SU-DHL-6 (cell line): ENCODE results near the gene TMEM240.
"Not testable (repeated sequence)": the region's sequence is repeated elsewhere in the genome, so short reads cannot be mapped to it uniquely, and the experiment has no call there.

Source experiments
- CTCF ChIP-seq: fragments of 200-600 bp; sonication (generic); IDR thresholded peaks from one replicate; pipeline ENCODE4 v1.5.1; 2017; ENCODE audit warnings: antibody characterized with exemption, mild to moderate bottlenecking, low read length, moderate library complexity; ENCODE audit not compliant: insufficient read depth, poor library complexity, severe bottlenecking
- EZH2phosphoT487 ChIP-seq: fragments of 200-600 bp; sonication (generic), shearing (Covaris generic); conservative IDR thresholded peaks from 2 replicates; pipeline ENCODE4 v1.6.1; 2018; ENCODE audit warnings: mild to moderate bottlenecking, antibody characterized with exemption, low read length, moderate library complexity, mixed read lengths

GRCh38 chr1:1485755-1486317, 54.6 kb downstream of the TMEM240 start:
- not testable (repeated sequence) for TF ChIP-seq EZH2phosphoT487, CTCF
